ENCODE data around the gene GSAP. TPM values are rescaled to one million over a fixed set of nuclear protein-coding genes. Genes with fewer than 3 reads are reported as not detected.

GSAP gene
- total RNA-seq, 1 donor from 2014 or later: 19.6 TPM

GRCh38 chr7:77327067-77327931, 88.8 kb downstream of the GSAP start:
- Mint-ChIP-seq H3K4me1 (peaks cover 16% of the 10 kb centered on the region), H3K36me3 (no peaks in the 10 kb centered on the region)

DNA sequence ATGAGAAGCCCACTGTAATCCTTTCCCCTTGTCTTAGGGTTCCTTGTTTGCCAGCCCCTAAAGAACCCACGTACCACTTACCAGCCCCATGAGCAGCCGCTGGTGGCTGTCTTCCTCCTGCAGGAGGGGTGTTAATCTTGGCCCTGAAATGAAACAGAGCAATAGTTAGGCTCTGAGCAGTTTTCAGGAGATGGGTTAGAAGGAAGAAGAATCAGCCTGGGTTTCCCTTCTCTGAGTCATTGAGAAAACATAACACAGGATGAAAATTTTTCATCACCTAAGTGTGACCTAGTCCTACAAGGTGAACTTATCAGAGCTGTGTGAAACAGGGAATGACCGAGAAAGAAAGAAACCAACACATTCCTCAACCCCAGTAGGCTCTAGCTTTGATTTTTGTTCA, 90.0 kb downstream of the GSAP start:
- Mint-ChIP-seq H3K27ac (no peak overlapping the region), H3K4me3 (no peak overlapping the region), H3K4me1 (peaks cover 12% of the 10 kb centered on the region), H3K36me3 (no peaks in the 10 kb centered on the region), H3K27me3 (ENCODE audit: low read depth) (no peaks in the 10 kb centered on the region), H3K9me3 (no peaks in the 10 kb centered on the region)
- no peak for TF ChIP-seq CTCF (IDR thresholded peaks at IDR 0.05; ENCODE audit: unreplicated experiment)
- no peak for DNase-seq (ENCODE audit: low spot score in 2 of 2, unreplicated experiment in 2 of 2)

More at GRCh38 chr7:77327067-77327931, 88.8 kb downstream of the GSAP start:
- TF ChIP-seq CTCF (IDR thresholded peaks at IDR 0.05; ENCODE audit: unreplicated experiment): no peak
- no peaks in the 10 kb centered on the region for H3K27me3 Mint-ChIP-seq (ENCODE audit: low read depth)
- H3K4me3 Mint-ChIP-seq: no peak overlapping the region
- H3K27ac Mint-ChIP-seq: no peak overlapping the region
- no peaks in the 10 kb centered on the region for H3K9me3 Mint-ChIP-seq
- no peak for DNase-seq (ENCODE audit: low spot score in 2 of 2, unreplicated experiment in 2 of 2)

DNA sequence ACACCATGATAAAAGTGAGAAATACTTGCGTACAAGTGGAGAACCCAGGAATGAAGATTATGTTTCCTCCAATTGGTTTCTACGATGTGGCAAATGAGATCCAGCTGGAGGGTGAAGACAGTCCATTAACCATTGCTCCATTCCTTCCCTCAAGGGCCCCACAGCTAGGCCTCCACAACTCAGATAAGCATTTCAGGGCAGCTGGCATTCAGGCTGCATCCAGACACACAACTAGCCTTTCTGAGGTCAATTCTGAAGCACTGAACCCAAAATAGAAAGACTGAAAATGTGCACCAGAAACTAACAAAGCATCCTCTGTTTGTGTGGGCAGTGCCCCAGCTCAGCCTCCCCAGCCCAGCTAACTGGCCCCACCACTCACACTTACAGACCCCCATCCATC, 94.8 kb downstream of the GSAP start:
- H3K27ac Mint-ChIP-seq: no peak overlapping the region
- TF ChIP-seq CTCF (IDR thresholded peaks at IDR 0.05; ENCODE audit: unreplicated experiment): no peak
- peaks cover 5% of the 10 kb centered on the region for H3K9me3 Mint-ChIP-seq
- peaks cover 25% of the 10 kb centered on the region for H3K36me3 Mint-ChIP-seq
- no peak for DNase-seq (ENCODE audit: low spot score in 2 of 2, unreplicated experiment in 2 of 2)
- H3K4me1 Mint-ChIP-seq: peaks cover 6% of the 10 kb centered on the region
- H3K27me3 Mint-ChIP-seq (ENCODE audit: low read depth): no peaks in the 10 kb centered on the region
- H3K4me3 Mint-ChIP-seq: no peak overlapping the region

DNA sequence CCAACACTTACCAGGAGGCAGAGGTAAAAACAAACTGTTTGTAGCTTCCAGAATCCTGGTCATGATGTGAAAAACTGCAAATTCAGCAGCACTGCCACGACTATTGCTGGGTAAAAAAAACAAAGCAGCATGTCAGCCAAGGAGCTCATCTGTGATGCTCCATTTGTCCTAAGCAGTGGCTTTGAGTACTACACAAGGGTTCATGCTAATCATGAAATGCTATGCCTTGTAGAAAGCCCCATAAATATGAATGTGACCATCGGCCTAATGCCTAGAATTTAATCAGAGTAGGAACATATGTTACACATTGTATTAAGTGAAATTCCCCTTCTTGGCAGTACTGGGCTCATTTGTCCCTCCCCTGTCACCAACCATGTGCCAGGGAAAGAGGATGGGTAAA, 95.4 kb downstream of the GSAP start:
- Mint-ChIP-seq H3K4me1 (peaks cover 6% of the 10 kb centered on the region), H3K9me3 (peaks cover 5% of the 10 kb centered on the region), H3K27me3 (ENCODE audit: low read depth) (no peaks in the 10 kb centered on the region), H3K27ac (no peak overlapping the region), H3K4me3 (no peak overlapping the region), H3K36me3 (peaks cover 25% of the 10 kb centered on the region)
- no peak for TF ChIP-seq CTCF (IDR thresholded peaks at IDR 0.05; ENCODE audit: unreplicated experiment)
- no peak for DNase-seq (ENCODE audit: low spot score in 2 of 2, unreplicated experiment in 2 of 2)

GRCh38 chr7:77320137-77320536, 96.0 kb downstream of the GSAP start:
- Mint-ChIP-seq H3K4me1 (peaks cover 6% of the 10 kb centered on the region), H3K27me3 (ENCODE audit: low read depth) (no peaks in the 10 kb centered on the region), H3K27ac (no peak overlapping the region), H3K4me3 (no peak overlapping the region), H3K36me3 (peaks cover 25% of the 10 kb centered on the region), H3K9me3 (peaks cover 5% of the 10 kb centered on the region)
- no peak for DNase-seq (ENCODE audit: low spot score in 2 of 2, unreplicated experiment in 2 of 2)
- no peak for TF ChIP-seq CTCF (IDR thresholded peaks at IDR 0.05; ENCODE audit: unreplicated experiment)

Measured in mesothelial cell of epicardium (in vitro differentiated cells).